KOPT-K1 (cell line): Measurements from ENCODE around the gene MAP6.

Source experiments
- H3K27ac ChIP-seq: fragments of 200-600 bp; sonication (generic); 2 replicates; pipeline ENCODE4 v1.5.1; 2016; ENCODE audit warnings: antibody characterized with exemption, mild to moderate bottlenecking, low read depth, low read length; ENCODE audit not compliant: poor library complexity, severe bottlenecking
- H3K36me3 ChIP-seq: fragments of 200-600 bp; sonication (generic); 2 replicates; pipeline ENCODE4 v1.5.1; 2017; ENCODE audit warnings: antibody characterized with exemption, mild to moderate bottlenecking, low read length, moderate library complexity; ENCODE audit not compliant: insufficient read depth
- H3K9me3 ChIP-seq: fragments of 200-600 bp; sonication (generic); 2 replicates; pipeline ENCODE4 v1.5.1; 2017; ENCODE audit warnings: antibody characterized with exemption, low read length, mild to moderate bottlenecking; ENCODE audit not compliant: insufficient read depth, poor library complexity, severe bottlenecking

MAP6 gene

DNA sequence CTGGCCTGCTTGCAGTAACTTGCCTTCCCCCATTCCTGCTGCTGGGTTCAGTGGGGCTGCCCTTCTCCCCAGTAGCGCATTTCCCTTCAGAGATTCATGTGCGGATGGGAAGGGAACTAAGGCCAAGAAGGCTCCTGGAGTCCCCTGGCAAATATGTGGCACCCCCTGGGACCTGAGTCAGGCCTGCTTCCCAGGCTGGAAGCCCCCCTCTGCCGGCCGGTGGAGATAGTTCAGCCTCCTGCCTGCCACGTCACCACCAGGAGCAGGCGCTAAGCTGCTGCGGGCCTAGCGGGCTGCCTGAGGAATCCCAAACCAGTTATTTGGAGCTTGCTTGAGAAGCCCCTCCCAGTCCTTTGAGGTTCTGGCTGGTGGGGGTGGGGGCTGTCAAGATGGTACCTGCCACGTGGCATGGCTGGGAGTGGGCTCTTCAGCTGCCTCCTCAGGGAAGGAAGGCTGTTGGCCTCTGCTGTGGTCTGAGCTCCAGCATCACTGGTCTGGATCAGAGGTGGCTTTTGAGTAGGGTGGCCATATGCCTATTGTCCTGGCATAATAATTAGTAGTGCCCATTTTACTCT is 104.8 kb downstream of the MAP6 start:
- no peaks in the 10 kb centered on the region for H3K9me3 ChIP-seq
- no peak overlapping the region for H3K27ac ChIP-seq
- no peaks in the 10 kb centered on the region for H3K36me3 ChIP-seq

- no peaks in the 10 kb centered on the region for H3K9me3 ChIP-seq
- H3K27ac ChIP-seq = no peak overlapping the region
- no peaks in the 10 kb centered on the region for H3K36me3 ChIP-seq
Measured at GRCh38 chr11:75563501-75563977, 105.3 kb downstream of the MAP6 start.

- H3K9me3 ChIP-seq = no peaks in the 10 kb centered on the region
- H3K36me3 ChIP-seq = no peaks in the 10 kb centered on the region
- H3K27ac ChIP-seq = no peak overlapping the region
Measured at GRCh38 chr11:75562836-75563484, 105.9 kb downstream of the MAP6 start.

DNA sequence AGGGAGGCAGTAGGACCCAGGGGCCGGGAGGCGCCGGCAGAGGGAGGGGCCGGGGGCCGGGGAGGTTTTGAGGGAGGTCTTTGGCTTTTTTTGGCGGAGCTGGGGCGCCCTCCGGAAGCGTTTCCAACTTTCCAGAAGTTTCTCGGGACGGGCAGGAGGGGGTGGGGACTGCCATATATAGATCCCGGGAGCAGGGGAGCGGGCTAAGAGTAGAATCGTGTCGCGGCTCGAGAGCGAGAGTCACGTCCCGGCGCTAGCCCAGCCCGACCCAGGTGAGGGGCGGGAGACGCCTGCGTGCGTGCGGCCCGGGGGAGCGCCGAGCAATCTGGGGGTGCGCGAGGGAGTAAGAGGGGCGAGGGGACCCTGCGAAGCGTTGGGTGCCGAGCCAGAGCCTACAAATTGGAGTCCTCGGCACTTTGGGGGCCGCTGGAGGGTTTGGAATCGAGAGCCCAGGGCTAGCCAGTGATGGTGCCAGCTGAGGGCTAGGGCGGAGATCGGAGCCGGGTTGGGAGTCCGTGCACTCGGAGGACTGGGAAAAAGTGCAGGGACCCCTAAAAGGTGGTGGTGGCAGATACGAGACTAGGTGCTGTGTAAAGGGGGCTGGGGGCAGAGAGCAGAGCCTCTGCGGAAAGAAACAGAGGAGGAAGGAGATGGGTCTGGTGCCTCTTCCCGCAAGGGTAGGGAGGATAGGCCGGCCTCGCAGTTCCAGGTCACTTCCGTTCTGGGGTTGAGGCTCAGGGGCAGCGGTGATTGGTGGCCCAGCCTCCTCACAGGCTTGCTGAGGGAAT is 106.6 kb downstream of the MAP6 start, which contains the start of gene SERPINH1:
TSS of gene SERPINH1 (plus strand) at position 206 of the 788 bp plus-strand sequence. CDS start 4,097 bp downstream, outside the sequence.
- Histone ChIP-seq H3K36me3 (no peaks in the 10 kb centered on the region), H3K27ac (peak within 1 kb of the TSS; percentile 7), H3K9me3 (no peaks in the 10 kb centered on the region)

- Histone ChIP-seq H3K9me3 (no peaks in the 10 kb centered on the region), H3K36me3 (no peaks in the 10 kb centered on the region), H3K27ac (no peak overlapping the region)
Measured at GRCh38 chr11:75561426-75562047, 107.3 kb downstream of the MAP6 start.

DNA sequence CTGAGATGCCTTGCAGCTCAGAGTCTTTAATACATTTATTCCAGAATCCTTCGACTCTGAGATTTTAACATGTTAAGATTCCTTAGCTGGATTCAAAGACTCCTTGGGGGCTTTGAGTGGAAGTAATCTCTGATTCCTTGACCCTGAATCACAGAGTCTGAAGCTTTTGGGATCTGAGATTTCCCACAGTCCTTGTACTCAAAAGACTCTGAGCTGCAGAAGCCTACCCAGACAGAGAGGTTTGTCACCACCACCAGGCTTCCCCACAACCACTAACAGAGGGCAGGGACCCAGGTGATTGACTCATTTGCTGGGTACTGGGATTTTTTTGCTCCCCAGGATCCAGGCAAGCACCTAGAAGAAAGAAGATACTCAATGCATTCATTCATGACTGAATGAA is 108.2 kb downstream of the MAP6 start:
- no peak overlapping the region for H3K27ac ChIP-seq
- no peaks in the 10 kb centered on the region for H3K36me3 ChIP-seq
- H3K9me3 ChIP-seq = no peaks in the 10 kb centered on the region

DNA sequence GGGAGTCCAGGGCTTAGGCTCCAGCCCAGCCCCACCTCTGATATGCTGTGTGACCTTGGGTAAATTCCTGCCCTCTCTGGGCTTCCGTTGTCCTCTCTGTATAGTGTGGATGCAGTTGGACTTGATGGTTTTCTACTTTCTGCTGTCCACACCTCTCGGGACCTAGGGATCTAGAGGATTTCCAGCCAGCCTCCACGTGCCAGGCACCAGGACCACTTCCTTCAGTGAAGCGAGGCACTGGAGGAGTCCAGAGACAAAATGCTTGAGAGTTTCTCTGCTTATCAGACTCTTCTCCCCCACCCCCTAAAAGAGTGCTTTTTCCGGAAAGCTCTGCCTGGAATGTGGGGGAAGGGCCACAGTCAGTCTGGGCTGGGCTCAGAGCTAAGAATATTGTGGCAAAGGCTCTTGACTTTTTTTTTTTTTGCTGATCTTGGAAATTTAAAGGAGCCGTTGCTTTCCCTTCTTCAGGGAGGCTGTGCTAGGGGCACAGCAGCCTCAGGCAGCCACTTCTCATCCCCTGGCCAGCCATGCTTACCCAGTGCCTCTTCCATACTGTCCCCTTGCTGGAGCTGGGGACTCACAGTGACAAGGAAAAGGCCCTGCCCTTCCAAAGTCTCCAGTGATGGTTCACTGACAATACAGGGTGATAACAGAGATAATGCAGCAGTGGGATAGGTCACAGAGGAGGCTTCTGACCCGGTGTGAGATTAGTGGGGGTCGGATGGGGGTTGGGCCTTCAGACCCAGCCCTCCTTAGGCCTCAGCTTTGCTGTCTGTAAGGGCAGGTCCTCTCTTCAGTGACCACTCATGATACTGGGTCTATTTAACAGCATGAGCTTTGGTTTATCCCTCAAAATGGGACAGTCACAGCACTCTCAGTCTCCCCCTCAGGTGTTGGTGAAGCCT is 109.6 kb downstream of the MAP6 start:
- Histone ChIP-seq H3K36me3 (no peaks in the 10 kb centered on the region), H3K9me3 (no peaks in the 10 kb centered on the region), H3K27ac (no peak overlapping the region)

GRCh38 chr11:75557666-75558494 is 111.0 kb downstream of the MAP6 start:
- H3K27ac ChIP-seq = no peak overlapping the region
- H3K36me3 ChIP-seq = no peaks in the 10 kb centered on the region
- H3K9me3 ChIP-seq = no peaks in the 10 kb centered on the region

GRCh38 chr11:75556275-75556674 is 112.6 kb downstream of the MAP6 start:
- no peaks in the 10 kb centered on the region for H3K36me3 ChIP-seq
- H3K27ac ChIP-seq = no peak overlapping the region
- H3K9me3 ChIP-seq = no peaks in the 10 kb centered on the region

DNA sequence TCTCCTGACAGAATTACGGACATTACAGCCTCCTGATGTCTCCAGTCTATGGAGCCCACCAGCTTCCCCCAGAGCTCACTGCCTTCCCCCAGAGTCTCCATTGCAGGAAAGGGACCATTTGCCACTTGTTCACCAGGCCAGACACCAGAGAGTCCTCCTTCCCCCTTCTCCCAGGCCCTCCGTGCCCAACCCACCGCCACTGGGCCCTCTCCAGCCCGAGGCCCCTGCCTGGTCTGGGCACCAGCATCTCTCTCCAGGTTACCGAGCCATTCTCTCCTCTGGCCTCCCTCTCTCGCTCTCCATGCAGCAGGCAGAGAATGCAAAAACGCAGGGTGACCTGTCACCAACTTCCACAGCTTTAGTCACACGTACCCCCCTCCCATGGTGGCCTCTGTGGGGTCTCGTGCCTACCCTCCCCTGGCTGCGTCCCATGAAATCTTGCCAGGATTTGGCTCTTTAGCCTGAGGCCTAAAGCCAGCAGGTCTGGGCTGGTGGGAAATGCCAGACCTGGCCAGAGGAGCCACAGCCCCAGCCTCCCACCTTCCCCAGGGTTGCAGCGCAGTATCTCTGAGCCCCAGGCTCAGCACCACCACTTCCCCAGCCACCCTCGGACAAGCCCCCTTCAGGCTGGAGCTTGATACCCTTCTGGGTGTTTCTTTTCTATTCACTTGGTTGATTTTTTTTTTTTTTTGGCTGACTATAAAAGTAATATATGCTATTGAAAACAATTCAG is 113.6 kb downstream of the MAP6 start:
- no peaks in the 10 kb centered on the region for H3K9me3 ChIP-seq
- no peaks in the 10 kb centered on the region for H3K36me3 ChIP-seq
- H3K27ac ChIP-seq = no peak overlapping the region

DNA sequence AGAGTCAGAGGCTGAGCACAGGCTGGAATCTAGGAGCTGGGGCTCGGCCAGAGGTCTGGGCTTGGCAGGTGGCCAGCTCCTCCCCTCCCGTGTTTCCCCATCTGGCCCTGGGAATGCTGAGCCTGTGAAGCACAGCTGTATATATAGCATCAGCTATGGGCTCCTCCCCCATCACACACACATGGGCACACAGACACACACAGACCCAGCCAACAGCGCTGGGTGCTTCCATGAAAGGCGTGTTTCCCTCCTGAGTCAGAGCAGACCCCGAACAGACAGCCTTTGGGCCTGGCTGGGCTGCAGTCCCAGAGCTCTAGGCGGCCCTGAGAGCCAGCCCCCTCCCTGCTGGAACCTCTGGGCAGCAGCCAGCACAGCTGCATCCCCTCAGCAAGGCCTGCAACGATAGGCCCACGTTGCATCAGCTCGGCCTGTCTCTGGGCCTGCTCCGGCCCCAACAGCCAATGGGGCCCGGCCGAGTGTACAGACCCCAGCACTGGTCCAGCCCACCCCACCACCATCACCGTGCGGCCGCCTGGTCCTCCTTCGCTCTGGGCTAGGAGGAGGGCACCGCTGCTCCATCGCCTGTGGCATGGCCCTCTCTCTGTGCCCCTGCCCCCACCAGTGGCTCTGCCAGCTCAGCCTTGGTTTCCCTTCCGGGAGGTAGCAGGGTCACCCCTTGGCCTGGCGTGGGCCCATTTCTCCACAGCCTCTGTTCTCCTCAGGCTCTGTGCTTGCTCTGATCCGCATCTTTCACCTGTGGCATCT is 114.4 kb downstream of the MAP6 start:
- Histone ChIP-seq H3K27ac (no peak overlapping the region), H3K9me3 (peaks cover under 1% of the 10 kb centered on the region), H3K36me3 (no peaks in the 10 kb centered on the region)

GRCh38 chr11:75553889-75554257 is 115.0 kb downstream of the MAP6 start:
- H3K9me3 ChIP-seq = peaks cover 6% of the 10 kb centered on the region
- no peaks in the 10 kb centered on the region for H3K36me3 ChIP-seq
- no peak overlapping the region for H3K27ac ChIP-seq

DNA sequence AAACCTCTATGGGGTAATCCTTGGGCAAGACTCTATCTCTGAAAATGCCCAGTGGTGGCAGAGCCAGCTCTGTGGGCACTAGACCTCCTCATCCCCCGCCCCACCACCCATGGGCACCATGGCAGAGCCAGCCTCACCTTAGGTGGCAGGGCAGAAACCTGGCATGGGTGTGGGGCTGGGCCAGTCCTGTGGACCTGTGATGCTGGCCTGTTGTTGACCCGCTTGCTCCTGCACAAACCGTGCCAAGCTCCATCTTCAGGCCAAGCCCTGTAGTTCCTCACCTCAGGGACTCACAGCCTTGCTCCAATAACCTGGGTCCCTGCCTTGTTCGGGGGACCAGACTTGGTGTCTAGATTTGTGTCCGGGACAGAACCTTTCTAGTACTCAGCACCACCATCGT is 115.7 kb downstream of the MAP6 start:
- H3K27ac ChIP-seq = no peak overlapping the region

More for the DNA sequence above, 115.7 kb downstream of the MAP6 start:
- peaks cover 8% of the 10 kb centered on the region for H3K9me3 ChIP-seq
- no peaks in the 10 kb centered on the region for H3K36me3 ChIP-seq
